Testis (tissue), 2 donors: ENCODE measurements around the gene TTC33.

Source experiments
- CTCF ChIP-seq, 3 experiments: fragments of 450-650 bp in 2 of 3; fragments of 200-600 bp in 1 of 3; sonication (generic) in 1 of 3; IDR thresholded peaks; one replicate each; pipeline ENCODE4 v1.5.1; 2016 to 2019; ENCODE audit warnings: antibody characterized with exemption in 3 of 3, mild to moderate bottlenecking in 2 of 3, moderate library complexity in 1 of 3
- POLR2A ChIP-seq: fragments of 450-650 bp; IDR thresholded peaks from one replicate; pipeline ENCODE4 v1.6.1; 2017; ENCODE audit warnings: antibody characterized with exemption, mild to moderate bottlenecking, moderate library complexity

- no peak for TF ChIP-seq CTCF (IDR thresholded peaks at IDR 0.05)
- no peak for TF ChIP-seq POLR2A
Measured at GRCh38 chr5:40717281-40717680, 38.5 kb downstream of the TTC33 start.
